ENCODE data around the gene LYPLAL1. TPM values are rescaled to one million over a fixed set of nuclear protein-coding genes. Genes with fewer than 3 reads are reported as not detected.

The LYPLAL1 gene
- total RNA-seq, 2 donors from 2014 or later = 27.6 to 35.7 TPM

DNA sequence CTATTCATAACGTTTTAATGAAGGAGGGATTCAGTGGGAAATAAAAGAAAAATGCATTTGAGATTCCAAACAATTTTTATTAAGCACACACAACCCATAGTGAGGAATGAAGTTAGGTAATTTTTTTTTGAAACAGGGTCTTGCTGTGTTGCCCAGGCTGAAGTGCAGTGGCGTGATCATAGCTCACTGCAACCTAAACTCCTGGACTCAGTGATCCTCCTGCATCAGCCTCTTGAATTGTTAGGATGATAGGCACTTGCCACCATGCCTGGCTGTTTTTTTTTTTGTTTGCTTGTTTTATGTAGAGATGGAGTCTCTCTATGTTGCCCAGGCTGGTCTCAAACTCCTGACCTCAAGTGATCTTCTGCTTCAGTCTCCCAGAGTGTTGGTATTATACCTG, 28.9 kb downstream of the LYPLAL1 start:
- Mint-ChIP-seq H3K4me3 (no peak overlapping the region), H3K27ac (no peak overlapping the region), H3K4me1 (no peaks in the 10 kb centered on the region), H3K9me3 (no peaks in the 10 kb centered on the region), H3K27me3 (ENCODE audit: insufficient read depth) (no peaks in the 10 kb centered on the region), H3K36me3 (ENCODE audit: low read depth) (peaks cover 8% of the 10 kb centered on the region)
- Histone ChIP-seq H3K36me3 (ENCODE audit: control insufficient read depth, insufficient read depth, low read length) (no peaks in the 10 kb centered on the region), H3K9ac (ENCODE audit: extremely low read depth, low read length, poor library complexity, severe bottlenecking) (no peak overlapping the region), H3K9me3 (ENCODE audit: control insufficient read depth, low read length) (no peaks in the 10 kb centered on the region), H3K27ac (ENCODE audit: low read depth, low read length) (no peak overlapping the region), H3K4me3 (ENCODE audit: low read length) (no peak overlapping the region), H3K4me1 (ENCODE audit: control insufficient read depth, insufficient read depth, low read length) (no peaks in the 10 kb centered on the region), H3K27me3 (ENCODE audit: control insufficient read depth, insufficient read depth, low read length, poor library complexity, severe bottlenecking) (no peaks in the 10 kb centered on the region)
- TF ChIP-seq, protein P1, sequence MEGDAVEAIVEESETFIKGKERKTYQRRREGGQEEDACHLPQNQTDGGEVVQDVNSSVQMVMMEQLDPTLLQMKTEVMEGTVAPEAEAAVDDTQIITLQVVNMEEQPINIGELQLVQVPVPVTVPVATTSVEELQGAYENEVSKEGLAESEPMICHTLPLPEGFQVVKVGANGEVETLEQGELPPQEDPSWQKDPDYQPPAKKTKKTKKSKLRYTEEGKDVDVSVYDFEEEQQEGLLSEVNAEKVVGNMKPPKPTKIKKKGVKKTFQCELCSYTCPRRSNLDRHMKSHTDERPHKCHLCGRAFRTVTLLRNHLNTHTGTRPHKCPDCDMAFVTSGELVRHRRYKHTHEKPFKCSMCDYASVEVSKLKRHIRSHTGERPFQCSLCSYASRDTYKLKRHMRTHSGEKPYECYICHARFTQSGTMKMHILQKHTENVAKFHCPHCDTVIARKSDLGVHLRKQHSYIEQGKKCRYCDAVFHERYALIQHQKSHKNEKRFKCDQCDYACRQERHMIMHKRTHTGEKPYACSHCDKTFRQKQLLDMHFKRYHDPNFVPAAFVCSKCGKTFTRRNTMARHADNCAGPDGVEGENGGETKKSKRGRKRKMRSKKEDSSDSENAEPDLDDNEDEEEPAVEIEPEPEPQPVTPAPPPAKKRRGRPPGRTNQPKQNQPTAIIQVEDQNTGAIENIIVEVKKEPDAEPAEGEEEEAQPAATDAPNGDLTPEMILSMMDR (conservative IDR thresholded peaks at IDR 0.05) = no peak
- no peak for DNase-seq
- WGBS, 2 experiments (ENCODE audit: insufficient coverage in 1 of 2, insufficient read length in 1 of 2) = 77 to 100% methylated on average over 1 to 2 of the region's 2 CpGs

DNA sequence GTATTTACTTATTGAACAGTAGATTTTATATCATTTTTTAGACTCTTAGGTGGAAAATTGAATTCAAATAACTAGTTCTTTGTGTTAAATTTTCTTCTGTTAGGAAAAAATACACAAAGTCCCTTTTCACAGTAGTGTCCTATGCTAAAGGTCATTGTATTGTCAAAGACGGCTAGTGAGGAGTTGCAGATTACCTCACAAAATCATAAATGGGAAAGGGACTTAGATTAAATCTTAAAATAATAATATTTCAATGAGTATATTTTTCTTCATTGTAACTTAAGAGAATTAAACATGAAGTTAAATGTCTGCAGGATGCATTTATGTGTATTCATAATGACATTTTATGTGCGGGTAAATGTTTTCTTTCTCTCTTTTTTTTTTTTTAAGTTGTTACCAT, 32.7 kb downstream of the LYPLAL1 start:
- Mint-ChIP-seq H3K36me3 (ENCODE audit: low read depth) (no peaks in the 10 kb centered on the region), H3K27me3 (ENCODE audit: insufficient read depth) (no peaks in the 10 kb centered on the region), H3K4me1 (peaks cover 5% of the 10 kb centered on the region), H3K27ac (no peak overlapping the region), H3K9me3 (no peaks in the 10 kb centered on the region), H3K4me3 (no peak overlapping the region)
- Histone ChIP-seq H3K4me3 (ENCODE audit: low read length) (no peak overlapping the region), H3K36me3 (ENCODE audit: control insufficient read depth, insufficient read depth, low read length) (no peaks in the 10 kb centered on the region), H3K4me1 (ENCODE audit: control insufficient read depth, insufficient read depth, low read length) (no peaks in the 10 kb centered on the region), H3K27me3 (ENCODE audit: control insufficient read depth, insufficient read depth, low read length, poor library complexity, severe bottlenecking) (no peaks in the 10 kb centered on the region), H3K9ac (ENCODE audit: extremely low read depth, low read length, poor library complexity, severe bottlenecking) (no peak overlapping the region), H3K27ac (ENCODE audit: low read depth, low read length) (no peak overlapping the region), H3K9me3 (ENCODE audit: control insufficient read depth, low read length) (no peaks in the 10 kb centered on the region)
- WGBS, 2 experiments (ENCODE audit: insufficient coverage in 1 of 2, insufficient read length in 1 of 2) = 100% methylated on average over 1 of the region's 2 CpGs; no CpG with 5 or more reads in 1 of the 2 experiments
- no peak for DNase-seq
- TF ChIP-seq, protein P1 (conservative IDR thresholded peaks at IDR 0.05) = no peak

DNA sequence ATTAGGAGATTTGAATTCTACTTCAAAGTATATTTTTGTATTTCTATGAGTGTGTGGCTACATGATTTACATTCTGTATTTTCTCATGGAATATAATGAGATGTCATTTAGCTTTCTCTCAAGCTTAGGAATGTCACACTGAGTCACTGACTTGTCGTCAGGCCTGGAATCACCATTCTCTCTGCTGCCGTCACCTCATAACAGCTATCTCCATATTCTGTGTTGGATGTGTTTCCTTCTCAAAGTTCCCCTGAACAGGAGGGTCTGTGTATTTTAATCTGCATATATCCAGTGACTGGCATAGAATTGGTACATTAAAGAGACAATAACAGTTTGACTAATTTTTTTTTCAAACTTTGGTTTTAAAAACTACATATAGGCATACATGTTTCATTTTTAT, 35.9 kb downstream of the LYPLAL1 start:
- H3K27me3 Mint-ChIP-seq (ENCODE audit: insufficient read depth) = no peaks in the 10 kb centered on the region
- Histone ChIP-seq H3K27ac (ENCODE audit: low read depth, low read length) (no peak overlapping the region), H3K9ac (ENCODE audit: extremely low read depth, low read length, poor library complexity, severe bottlenecking) (no peak overlapping the region), H3K4me3 (ENCODE audit: low read length) (no peak overlapping the region), H3K27me3 (ENCODE audit: control insufficient read depth, insufficient read depth, low read length, poor library complexity, severe bottlenecking) (no peaks in the 10 kb centered on the region), H3K9me3 (ENCODE audit: control insufficient read depth, low read length) (no peaks in the 10 kb centered on the region), H3K4me1 (ENCODE audit: control insufficient read depth, insufficient read depth, low read length) (no peaks in the 10 kb centered on the region), H3K36me3 (ENCODE audit: control insufficient read depth, insufficient read depth, low read length) (no peaks in the 10 kb centered on the region)
- 76% methylated on average over 2 of the region's 2 CpGs; no CpG with 5 or more reads in 1 of the 2 experiments for WGBS, 2 experiments (ENCODE audit: insufficient coverage in 1 of 2, insufficient read length in 1 of 2)
- TF ChIP-seq, protein P1 (conservative IDR thresholded peaks at IDR 0.05) = no peak
- H3K4me1 Mint-ChIP-seq = peaks cover 5% of the 10 kb centered on the region
- H3K27ac Mint-ChIP-seq = no peak overlapping the region
- no peaks in the 10 kb centered on the region for H3K36me3 Mint-ChIP-seq (ENCODE audit: low read depth)
- H3K9me3 Mint-ChIP-seq = no peaks in the 10 kb centered on the region
- no peak for DNase-seq
- no peak overlapping the region for H3K4me3 Mint-ChIP-seq
